Activated naive CD4-positive, alpha-beta T cell treated with anti-CD3 and anti-CD28 coated beads, Interleukin-2, amount 10 ng/mL, durations not matched to agents 7 days and 5 days (primary cell): Measurements from ENCODE around the gene CCDC28B.
"Not testable (repeated sequence)": the region's sequence is repeated elsewhere in the genome, so short reads cannot be mapped to it uniquely, and the experiment has no call there.

Experiments
- CTCF ChIA-PET: fragments of 350-600 bp; sonication (Branson Sonifier 250); formaldehyde crosslinking; loops from one replicate; lab custom pipeline; 2021; ENCODE audit warnings: antibody characterized with exemption; lab: Charles Lee
- DNase-seq: peaks from one replicate; pipeline ENCODE4 v3.0.0-alpha.2; 2020
- H3K27ac Mint-ChIP-seq: one replicate; pipeline ENCODE4 v1.8.0; 2021; ENCODE audit warnings: mild to moderate bottlenecking, moderate library complexity, mixed read lengths
- H3K27me3 Mint-ChIP-seq: one replicate; pipeline ENCODE4 v1.8.0; 2021; ENCODE audit warnings: mild to moderate bottlenecking, mixed read lengths
- H3K36me3 Mint-ChIP-seq: one replicate; pipeline ENCODE4 v1.8.0; 2021; ENCODE audit warnings: mixed read lengths
- H3K4me1 Mint-ChIP-seq: one replicate; pipeline ENCODE4 v1.8.0; 2021; ENCODE audit warnings: mixed read lengths
- H3K4me3 Mint-ChIP-seq: one replicate; pipeline ENCODE4 v1.8.0; 2021; ENCODE audit warnings: mild to moderate bottlenecking, moderate library complexity, mixed read lengths
- H3K9me3 Mint-ChIP-seq: one replicate; pipeline ENCODE4 v1.8.0; 2021; ENCODE audit warnings: mixed read lengths

CCDC28B gene

GRCh38 chr1:32200226-32201010 is at the start of gene CCDC28B:
Gene CCDC28B (plus strand): TSS chr1:32200595. CDS start chr1:32201936, 1,341 bp downstream.
- CTCF ChIA-PET = interaction anchor here (1.5 to 2.0 kb wide), 3 partner anchors 15 to 92 kb away, joined by 4 to 10 read pairs (median 7); partner anchors contain the start of gene KPNA6
- Mint-ChIP-seq H3K4me1 (peaks cover 81% of the 10 kb centered on the region), H3K27ac (peak within 1 kb of the TSS; percentile 95)

DNA sequence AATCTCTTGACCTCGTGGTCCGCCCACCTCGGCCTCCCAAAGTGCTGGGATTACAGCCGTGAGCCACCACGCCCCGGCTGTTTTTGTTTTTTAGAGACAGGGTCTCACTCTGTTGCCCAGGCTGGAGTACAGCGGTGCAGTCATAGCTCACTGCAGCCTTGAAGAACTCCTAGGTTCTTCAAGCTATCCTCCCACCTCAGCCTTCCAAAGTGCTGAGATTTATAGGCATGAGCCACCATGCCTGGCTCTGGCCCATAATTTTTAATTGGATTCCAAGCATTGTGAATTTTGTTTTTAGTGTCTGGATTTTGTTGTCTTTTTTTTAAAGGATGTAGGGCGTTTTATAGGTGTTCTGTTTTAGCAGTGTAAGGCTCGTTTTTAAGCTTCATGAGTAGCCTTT is 49.5 kb upstream of the CCDC28B start:
- no peak overlapping the region for H3K4me3 Mint-ChIP-seq
- no peaks in the 10 kb centered on the region for H3K4me1 Mint-ChIP-seq
- H3K27ac Mint-ChIP-seq = no peak overlapping the region
- peaks cover 26% of the 10 kb centered on the region for H3K36me3 Mint-ChIP-seq
- H3K27me3 Mint-ChIP-seq = no peaks in the 10 kb centered on the region
- CTCF ChIA-PET = no interaction called here
- no peak for DNase-seq
- peaks cover 15% of the 10 kb centered on the region for H3K9me3 Mint-ChIP-seq

More at GRCh38 chr1:32200226-32201010, at the start of gene CCDC28B:
- H3K27me3 Mint-ChIP-seq = no peaks in the 10 kb centered on the region
- H3K36me3 Mint-ChIP-seq = peaks cover 51% of the 10 kb centered on the region
- H3K9me3 Mint-ChIP-seq = no peaks in the 10 kb centered on the region
- H3K4me3 Mint-ChIP-seq = peak within 1 kb of the TSS; percentile 84
- peak; percentile 73 for DNase-seq

- H3K9me3 Mint-ChIP-seq = peaks cover 15% of the 10 kb centered on the region
Measured at GRCh38 chr1:32151319-32151787, 49.0 kb upstream of the CCDC28B start.

DNA sequence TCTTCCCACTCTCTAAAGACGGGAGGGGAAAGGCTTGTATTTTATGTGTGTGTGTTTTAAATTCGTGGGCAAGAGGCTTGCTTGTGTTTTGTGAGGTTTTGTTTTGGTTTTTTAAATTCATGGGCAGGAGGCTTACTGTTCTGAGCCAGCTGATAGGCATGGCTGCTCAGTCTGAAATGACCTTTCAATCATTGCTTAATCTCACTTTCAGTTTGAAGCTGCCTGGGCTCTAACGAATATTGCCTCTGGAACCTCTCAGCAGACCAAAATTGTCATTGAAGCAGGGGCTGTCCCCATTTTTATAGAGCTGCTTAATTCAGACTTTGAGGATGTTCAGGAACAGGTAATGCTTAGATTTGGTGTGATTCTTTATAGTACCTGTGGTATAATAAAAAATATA is 41.2 kb upstream of the CCDC28B start:
- CTCF ChIA-PET = interaction anchor here (1.0 kb wide), 2 partner anchors 21 to 50 kb away, joined by 3 read pairs; no protein-coding TSS in a partner anchor
- no peak for DNase-seq
- no peaks in the 10 kb centered on the region for H3K4me1 Mint-ChIP-seq
- no peaks in the 10 kb centered on the region for H3K9me3 Mint-ChIP-seq
- no peaks in the 10 kb centered on the region for H3K27me3 Mint-ChIP-seq
- H3K27ac Mint-ChIP-seq = no peak overlapping the region
- H3K36me3 Mint-ChIP-seq = peaks cover 57% of the 10 kb centered on the region
- H3K4me3 Mint-ChIP-seq = no peak overlapping the region

More at GRCh38 chr1:32151319-32151787, 49.0 kb upstream of the CCDC28B start:
- Mint-ChIP-seq H3K27ac (no peak overlapping the region), H3K27me3 (no peaks in the 10 kb centered on the region), H3K4me1 (no peaks in the 10 kb centered on the region), H3K36me3 (peaks cover 30% of the 10 kb centered on the region), H3K4me3 (no peak overlapping the region)
- CTCF ChIA-PET = no interaction called here
- DNase-seq = no peak

GRCh38 chr1:32163405-32163804 is 37.0 kb upstream of the CCDC28B start:
- Mint-ChIP-seq H3K27ac (no peak overlapping the region), H3K4me3 (no peak overlapping the region), H3K27me3 (no peaks in the 10 kb centered on the region), H3K4me1 (no peaks in the 10 kb centered on the region), H3K9me3 (no peaks in the 10 kb centered on the region), H3K36me3 (peaks cover 50% of the 10 kb centered on the region)
- DNase-seq = no peak
- CTCF ChIA-PET = no interaction called here

- not testable (repeated sequence) for H3K4me3 Mint-ChIP-seq, H3K4me1 Mint-ChIP-seq, H3K9me3 Mint-ChIP-seq, DNase-seq, H3K27ac Mint-ChIP-seq, H3K27me3 Mint-ChIP-seq
- CTCF ChIA-PET = interaction anchor here (1.0 kb wide), 1 partner anchor 51 kb away, joined by 3 read pairs; no protein-coding TSS in a partner anchor
- peaks cover 50% of the 10 kb centered on the region for H3K36me3 Mint-ChIP-seq
Measured at GRCh38 chr1:32165633-32166032, 34.8 kb upstream of the CCDC28B start.

DNA sequence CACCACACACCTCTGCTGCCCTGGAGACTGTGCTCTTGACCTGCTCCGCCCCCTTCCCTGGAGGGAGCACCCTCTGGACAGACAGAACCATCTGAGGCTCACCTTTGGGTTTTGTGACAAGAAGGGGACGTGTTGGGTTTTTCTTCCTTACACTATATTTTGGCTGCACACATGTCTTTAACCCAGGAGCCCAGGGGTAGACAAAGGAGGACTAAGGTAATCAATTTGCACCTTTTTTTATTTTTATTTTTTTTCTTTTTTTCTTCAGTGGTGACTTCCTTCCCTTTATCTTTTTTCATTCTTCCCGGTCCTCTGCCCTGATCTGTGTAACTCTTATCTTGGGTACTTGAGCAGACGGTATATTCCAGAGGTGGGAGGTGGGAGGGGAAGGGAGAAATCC is 29.4 kb upstream of the CCDC28B start:
- Mint-ChIP-seq H3K4me3 (no peak overlapping the region), H3K36me3 (peaks cover 64% of the 10 kb centered on the region), H3K27me3 (no peaks in the 10 kb centered on the region), H3K27ac (no peak overlapping the region), H3K4me1 (peaks cover 16% of the 10 kb centered on the region), H3K9me3 (no peaks in the 10 kb centered on the region)
- CTCF ChIA-PET = no interaction called here
- DNase-seq = no peak

- H3K4me3 Mint-ChIP-seq = no peak overlapping the region
- CTCF ChIA-PET = interaction anchor here (0.9 kb wide), 1 partner anchor 123 kb away, joined by 3 read pairs; no protein-coding TSS in a partner anchor
- H3K9me3 Mint-ChIP-seq = no peaks in the 10 kb centered on the region
Measured at GRCh38 chr1:32172621-32173245, 27.7 kb upstream of the CCDC28B start.

DNA sequence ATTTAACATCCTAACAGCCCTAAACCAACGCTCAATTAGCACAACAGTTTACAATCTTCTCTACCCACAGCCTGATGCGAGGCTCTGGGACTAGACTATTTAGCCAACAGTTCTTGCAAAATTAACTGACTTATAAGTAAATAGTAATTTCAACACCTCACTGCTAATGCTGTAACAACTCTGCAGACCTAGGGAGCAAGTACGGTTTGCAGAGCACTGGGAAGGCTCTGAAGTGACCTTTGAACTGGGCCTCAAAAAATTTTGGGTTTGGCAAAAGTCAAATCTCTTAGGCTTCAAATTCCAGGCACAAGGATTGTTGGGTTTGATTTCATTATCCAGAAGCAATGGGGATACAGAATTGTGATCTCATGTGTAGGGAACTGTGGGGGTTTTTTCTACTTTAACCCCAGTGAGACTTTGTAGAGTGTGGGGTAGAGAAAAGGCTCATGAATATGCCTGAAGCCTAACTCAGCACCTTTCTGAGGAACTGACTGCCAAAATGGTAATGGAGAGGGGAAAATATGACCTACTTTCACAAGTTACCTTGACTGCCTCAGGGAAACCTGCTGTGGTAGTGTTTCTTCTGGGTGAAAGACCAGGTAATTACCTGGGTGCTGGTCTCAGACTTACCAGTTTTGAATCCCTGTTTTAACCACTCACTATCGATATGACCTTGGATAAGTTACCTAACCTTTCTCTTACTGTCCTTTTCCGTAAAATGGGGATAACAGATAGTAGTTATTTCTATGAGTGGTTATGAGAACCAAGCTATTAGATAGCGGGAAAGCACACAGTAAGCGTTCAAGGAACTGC is 21.8 kb upstream of the CCDC28B start:
- H3K27ac Mint-ChIP-seq = peak overlapping the region; percentile 94
- H3K9me3 Mint-ChIP-seq = no peaks in the 10 kb centered on the region
- H3K4me1 Mint-ChIP-seq = peaks cover 37% of the 10 kb centered on the region
- H3K27me3 Mint-ChIP-seq = peaks cover 4% of the 10 kb centered on the region
- H3K36me3 Mint-ChIP-seq = peaks cover 38% of the 10 kb centered on the region
- DNase-seq = no peak
- peak overlapping the region; percentile 91 for H3K4me3 Mint-ChIP-seq
- CTCF ChIA-PET = no interaction called here

More at GRCh38 chr1:32172621-32173245, 27.7 kb upstream of the CCDC28B start:
- no peak overlapping the region for H3K27ac Mint-ChIP-seq
- peaks cover 54% of the 10 kb centered on the region for H3K36me3 Mint-ChIP-seq
- peak; percentile 29 for DNase-seq
- no peaks in the 10 kb centered on the region for H3K27me3 Mint-ChIP-seq
- peaks cover 16% of the 10 kb centered on the region for H3K4me1 Mint-ChIP-seq

- H3K27ac Mint-ChIP-seq = peak overlapping the region; percentile 94
- H3K9me3 Mint-ChIP-seq = no peaks in the 10 kb centered on the region
- H3K36me3 Mint-ChIP-seq = peaks cover 40% of the 10 kb centered on the region
- DNase-seq = no peak
- peaks cover 4% of the 10 kb centered on the region for H3K27me3 Mint-ChIP-seq
- H3K4me3 Mint-ChIP-seq = peak overlapping the region; percentile 91
- H3K4me1 Mint-ChIP-seq = peaks cover 42% of the 10 kb centered on the region
- CTCF ChIA-PET = no interaction called here
Measured at GRCh38 chr1:32179193-32179442, 21.3 kb upstream of the CCDC28B start.

DNA sequence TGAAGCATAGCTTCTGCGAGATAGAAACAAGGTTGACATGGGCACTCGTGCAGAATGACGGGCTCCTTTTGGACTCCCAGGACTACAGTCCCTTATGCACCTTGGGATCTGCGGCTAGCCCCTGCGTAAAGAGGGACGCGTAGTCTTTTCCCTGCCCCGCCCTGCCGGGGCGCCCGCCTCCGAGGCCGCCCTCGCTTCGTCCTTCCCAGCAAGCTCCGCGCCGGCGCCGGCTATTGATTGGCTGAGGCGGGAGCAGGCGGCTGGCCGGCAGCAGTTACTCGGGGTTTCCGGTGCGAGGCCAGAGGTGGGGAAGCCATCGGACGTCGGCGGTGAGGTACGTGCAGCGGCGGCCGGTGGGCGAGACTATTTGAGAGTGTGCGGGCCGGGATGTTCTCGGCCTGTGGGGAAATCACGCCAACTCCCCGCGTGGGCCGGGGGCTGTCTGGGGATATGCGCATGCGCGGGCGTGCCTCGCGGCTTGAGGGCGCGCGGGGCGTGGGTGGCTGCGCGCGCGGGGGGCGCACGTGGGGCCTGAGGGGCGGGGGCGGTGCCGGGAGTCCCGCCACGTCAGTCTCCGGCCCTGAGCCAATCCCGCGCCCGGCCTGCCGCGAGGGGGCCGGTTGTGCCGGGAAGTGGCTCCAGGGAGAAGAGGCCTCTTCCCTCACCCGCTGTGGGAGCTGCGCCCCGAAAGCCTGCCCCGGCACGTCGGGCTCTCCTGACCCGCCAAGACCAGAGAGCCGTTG is 20.8 kb upstream of the CCDC28B start, which contains the start of gene TXLNA:
Gene TXLNA, plus strand, starts transcription at position 233 of the 743 bp plus-strand sequence. CDS start 671 bp downstream, outside the sequence.
- peaks cover 4% of the 10 kb centered on the region for H3K27me3 Mint-ChIP-seq
- no peaks in the 10 kb centered on the region for H3K9me3 Mint-ChIP-seq
- CTCF ChIA-PET = interaction anchor here (0.6 to 1.2 kb wide), 3 partner anchors 20 to 36 kb away, joined by 3 to 7 read pairs (median 4); no protein-coding TSS in a partner anchor
- peak within 1 kb of the TSS; percentile 94 for H3K27ac Mint-ChIP-seq
- peaks cover 47% of the 10 kb centered on the region for H3K4me1 Mint-ChIP-seq
- H3K4me3 Mint-ChIP-seq = peak within 1 kb of the TSS; percentile 91
- H3K36me3 Mint-ChIP-seq = peaks cover 40% of the 10 kb centered on the region
- DNase-seq = peak; percentile 93

- H3K27ac Mint-ChIP-seq = peak overlapping the region; percentile 88
- peaks cover 42% of the 10 kb centered on the region for H3K36me3 Mint-ChIP-seq
- H3K27me3 Mint-ChIP-seq = peaks cover 4% of the 10 kb centered on the region
- H3K4me3 Mint-ChIP-seq = peak overlapping the region; percentile 91
- H3K4me1 Mint-ChIP-seq = peaks cover 53% of the 10 kb centered on the region
- H3K9me3 Mint-ChIP-seq = no peaks in the 10 kb centered on the region
- CTCF ChIA-PET = interaction anchor here (0.6 to 1.5 kb wide), 5 partner anchors 16 to 192 kb away, joined by 3 to 7 read pairs (median 3); no protein-coding TSS in a partner anchor
- peak; percentile 55 for DNase-seq
Measured at GRCh38 chr1:32180186-32181060, 20.0 kb upstream of the CCDC28B start.
